GM18505 (cell line): ENCODE measurements around the gene GRIP2.

ENCODE experiments used
- ATAC-seq: cut with Tn5 transposase; IDR thresholded peaks from one replicate; pipeline ENCODE4 v1.9.1; 2021; ENCODE audit not compliant: unreplicated experiment
- POLR2A ChIP-seq: IDR thresholded peaks from 4 replicates; pipeline ENCODE4 v1.6.1; 2011; ENCODE audit warnings: borderline replicate concordance; ENCODE audit not compliant: insufficient read depth, insufficient read length; ENCODE audit errors: extremely low read depth

The GRIP2 gene

DNA sequence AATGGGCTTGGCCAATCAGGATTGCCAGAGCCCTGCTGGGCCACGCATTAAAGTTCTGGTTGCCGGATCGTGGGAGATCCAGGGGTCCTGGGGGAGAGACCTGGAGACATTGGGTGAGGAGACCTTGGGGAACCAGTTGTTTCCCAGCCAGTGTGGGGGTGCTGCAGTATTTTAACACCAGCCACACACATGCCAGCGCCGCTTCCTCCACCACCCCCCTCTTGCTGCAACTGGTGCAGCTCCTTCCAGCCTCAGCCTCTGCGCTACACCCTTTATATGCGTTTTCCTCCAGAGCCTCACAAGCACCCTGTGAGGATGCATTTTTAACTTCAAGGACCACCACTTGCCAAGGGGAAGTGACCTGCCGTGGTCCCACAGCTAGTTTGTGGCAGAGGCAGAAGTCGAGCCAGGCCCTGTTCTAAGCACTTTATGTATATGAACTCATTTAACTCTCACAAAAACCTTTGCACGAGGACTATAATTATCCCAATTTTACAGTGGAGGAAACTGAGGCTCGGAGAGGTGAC, 29.4 kb upstream of the GRIP2 start:
- no peak for ATAC-seq

DNA sequence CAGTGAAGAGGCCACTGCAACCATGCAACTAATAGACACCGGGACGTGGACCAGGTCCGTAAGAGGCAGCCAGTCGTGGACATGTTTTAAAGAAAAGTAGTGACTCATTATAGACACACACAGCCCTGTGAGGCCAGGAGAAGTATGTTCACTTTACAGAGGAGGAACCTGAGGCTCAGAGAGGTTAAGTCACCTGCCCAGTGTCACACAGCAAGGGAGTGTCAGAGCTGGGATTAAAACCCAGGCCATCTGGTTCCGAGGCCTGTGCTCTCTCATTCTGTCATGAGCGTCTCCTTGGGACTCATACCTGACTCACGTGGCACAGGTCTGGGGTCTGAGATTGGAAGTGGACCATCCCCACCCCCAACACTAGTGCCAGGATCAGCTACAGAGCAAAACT, 28.1 kb upstream of the GRIP2 start:
- no peak for TF ChIP-seq POLR2A
- ATAC-seq: no peak

More for the DNA sequence above, 29.4 kb upstream of the GRIP2 start:
- TF ChIP-seq POLR2A: no peak

DNA sequence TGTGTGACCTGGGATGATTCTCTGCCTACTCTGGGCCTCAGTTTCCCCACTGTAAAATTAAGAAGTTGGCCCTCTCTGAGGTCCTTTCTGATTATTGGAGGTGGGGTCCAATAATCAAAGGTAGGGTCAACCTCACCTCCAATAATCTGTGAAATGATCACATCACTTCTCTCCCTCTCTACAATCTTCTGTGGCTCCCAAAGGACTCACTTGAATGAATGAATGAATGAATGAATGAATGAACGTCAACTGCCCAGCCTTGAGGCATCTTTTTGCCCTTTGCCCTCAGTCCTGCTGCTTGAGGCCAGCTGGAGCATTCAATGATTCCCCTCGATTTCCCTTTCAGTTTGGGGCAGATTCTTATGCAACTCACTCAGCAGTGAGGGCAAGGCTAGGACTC, 26.7 kb upstream of the GRIP2 start:
- no peak for ATAC-seq
- no peak for TF ChIP-seq POLR2A

DNA sequence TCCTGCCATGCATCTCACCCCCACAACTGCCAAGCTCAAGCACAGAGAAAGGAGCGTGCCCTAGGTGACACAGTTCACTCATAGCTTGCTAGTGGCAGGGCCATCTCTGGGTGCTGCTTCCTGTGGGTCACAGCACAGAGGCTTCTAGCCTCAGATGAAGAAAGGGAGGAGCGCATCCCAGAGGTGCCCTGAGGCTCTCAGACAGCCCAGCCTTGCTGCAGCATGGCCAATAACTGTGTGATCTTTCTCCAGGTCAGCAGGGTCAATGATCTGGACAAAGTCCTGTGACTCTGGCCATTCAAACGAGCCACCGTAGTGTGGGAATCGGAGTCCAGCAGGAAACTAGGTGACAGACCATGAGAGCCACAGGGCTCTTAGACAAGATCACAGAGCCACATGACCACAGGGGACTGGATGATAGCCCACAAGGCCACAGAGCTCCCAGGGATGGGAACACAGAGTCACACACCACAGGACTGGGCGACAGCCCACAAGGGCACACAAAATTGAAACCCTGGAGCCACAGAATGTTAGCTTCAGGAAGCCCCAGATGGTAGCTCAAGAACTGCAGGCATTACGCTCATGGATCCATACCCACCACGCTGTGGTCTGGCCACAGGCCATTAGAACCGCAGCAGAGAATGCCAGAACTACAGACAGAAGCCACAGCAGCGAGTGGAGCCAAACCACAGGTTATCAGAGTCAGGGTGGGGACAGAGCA, 25.9 kb upstream of the GRIP2 start:
- TF ChIP-seq POLR2A: no peak
- no peak for ATAC-seq

DNA sequence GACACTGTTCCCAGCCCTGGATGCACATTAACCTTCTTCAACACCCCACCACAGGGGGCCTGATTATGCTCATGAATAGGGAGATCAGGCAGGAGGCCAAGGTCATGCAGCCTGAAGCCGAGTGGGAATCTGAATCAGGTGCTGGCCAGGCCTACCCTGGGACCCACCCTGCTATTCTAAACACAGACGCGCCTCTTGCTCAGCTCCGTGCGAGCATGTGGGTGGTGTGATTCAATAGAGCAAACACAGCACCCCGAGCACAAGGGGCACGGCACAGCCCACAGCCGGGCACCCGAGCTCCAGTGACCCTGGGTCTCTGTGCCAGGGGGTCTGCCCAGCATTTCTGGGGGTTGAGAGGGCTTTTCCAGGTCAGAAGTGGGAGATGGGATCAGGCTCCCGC, 24.6 kb upstream of the GRIP2 start:
- ATAC-seq: no peak
- no peak for TF ChIP-seq POLR2A

DNA sequence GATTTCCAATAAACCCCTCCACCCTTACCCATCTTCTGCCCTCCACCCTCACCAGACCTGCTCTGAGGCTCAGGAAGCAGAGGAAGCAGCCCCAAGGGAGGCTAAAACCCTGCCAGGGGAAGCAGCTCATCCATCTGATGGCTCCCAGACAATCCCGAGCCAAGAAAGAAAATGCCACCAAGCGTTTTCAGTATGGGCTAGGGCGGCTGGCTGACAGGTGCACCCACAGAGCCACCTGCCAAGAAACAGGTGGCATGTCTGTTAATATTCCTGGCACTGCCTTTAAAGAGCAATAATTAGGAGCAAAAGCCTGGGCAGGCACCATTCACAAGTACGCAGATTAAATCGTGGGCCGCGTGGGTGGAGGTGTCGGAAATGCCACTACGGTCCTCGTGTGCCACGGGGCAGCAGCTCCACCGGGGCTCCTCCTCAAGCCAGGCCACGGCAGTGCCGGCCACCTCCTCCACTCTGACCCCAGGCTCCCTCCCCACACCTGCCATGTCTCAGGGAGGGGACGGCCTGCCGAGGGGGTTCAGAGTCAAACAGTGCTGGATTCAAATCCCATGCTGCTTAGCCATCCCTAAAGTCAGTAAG, 23.9 kb upstream of the GRIP2 start:
- no peak for ATAC-seq
- no peak for TF ChIP-seq POLR2A

DNA sequence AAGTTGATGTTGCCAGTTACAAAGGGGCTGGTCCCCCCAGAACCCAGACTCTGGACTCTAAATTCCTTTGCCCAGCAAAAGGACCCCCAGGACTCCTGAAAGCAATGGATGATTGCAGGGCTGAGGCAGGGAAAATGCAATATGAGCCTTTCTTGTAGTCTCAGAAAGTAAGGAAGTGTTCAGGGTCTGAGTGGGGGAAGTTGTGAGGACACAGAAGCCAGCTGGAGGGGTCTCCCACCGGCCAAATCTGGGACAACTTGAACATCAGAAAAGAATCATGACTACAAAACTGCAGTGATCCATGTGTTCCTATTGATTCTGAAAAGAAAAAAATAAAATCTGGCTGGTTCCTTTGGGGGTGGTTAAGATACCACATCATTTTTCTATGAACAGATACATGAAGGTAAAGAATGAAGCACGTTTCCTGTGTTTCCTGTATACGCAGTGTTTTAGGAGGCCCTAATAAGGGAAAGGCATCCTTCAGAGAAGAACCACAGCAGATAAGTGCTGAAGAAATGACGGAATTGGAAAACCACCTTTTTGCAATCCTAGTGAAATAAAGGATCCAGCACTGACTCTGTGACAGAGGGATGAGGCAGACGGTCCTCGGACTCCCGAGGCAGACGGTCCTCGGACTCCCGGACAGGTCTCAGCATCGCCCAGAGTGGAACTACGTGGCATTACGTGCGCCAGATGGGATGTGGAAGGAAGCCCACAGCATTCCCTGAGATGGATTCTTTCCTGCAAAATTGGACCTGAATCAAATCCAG, 22.2 kb upstream of the GRIP2 start:
- TF ChIP-seq POLR2A: no peak

DNA sequence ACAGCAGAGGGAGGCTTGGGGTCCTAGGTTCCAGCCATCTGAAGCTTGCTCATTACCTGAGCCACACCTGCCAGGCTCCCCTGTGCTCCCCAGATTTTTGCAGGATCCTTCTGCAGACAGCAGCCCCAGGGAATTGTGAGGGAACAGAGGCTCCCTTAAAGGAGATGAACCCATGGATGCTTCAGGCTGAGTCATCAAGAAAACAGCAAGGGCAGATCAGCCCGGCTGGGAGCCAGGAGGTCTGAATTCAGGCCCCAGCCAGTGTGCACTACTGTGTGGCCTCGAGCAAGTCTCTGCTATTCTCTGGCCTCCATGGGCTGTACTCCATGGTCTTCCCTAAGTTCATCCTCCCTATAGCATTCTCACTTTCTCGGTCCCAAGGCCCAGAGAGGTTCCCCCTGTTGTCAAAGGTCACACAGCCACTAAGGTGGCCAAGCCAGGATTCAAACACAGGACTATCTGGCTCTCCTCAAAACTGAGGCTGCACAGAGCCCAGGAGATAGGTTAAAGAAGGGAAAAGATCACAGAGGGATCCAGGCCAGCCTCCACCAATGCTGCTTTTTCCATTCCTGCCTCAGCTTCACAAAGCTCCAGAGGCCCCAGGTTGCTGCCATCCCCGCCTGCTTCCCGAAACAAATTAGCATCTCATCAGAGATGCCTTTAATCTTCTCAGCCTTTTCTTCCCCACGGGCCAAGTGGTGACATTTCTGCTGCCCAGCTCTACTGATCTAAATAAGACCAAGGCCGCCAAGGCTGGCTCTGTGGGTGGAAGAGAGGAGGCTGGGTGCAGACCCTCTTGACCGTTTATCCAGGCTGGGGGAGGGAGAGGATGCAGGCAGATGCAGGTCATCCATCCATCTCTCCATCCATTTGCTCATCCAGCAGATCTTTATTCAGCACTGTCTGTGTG, 21.2 kb upstream of the GRIP2 start:
- no peak for TF ChIP-seq POLR2A
- no peak for ATAC-seq

More for the DNA sequence above, 22.2 kb upstream of the GRIP2 start:
- ATAC-seq: no peak

DNA sequence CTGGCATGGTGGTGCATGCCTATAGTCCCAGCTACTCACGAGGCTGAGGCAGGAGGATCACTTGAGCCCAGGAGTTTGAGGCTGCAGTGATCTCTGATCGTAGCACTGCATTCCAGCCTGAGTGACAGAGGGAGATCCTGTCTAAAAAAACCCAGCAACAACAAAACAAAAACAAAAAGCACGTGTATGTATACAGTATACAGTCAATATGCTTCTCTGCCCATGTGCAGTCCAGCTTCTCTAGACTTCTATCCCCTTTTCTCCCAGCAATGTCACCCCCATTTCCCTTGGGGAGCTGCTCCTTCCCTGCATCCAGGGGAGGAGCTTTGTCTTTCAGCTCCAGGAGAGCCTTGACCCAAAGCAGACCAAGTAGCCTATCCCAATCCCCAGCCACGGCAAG, 20.0 kb upstream of the GRIP2 start:
- no peak for ATAC-seq
- TF ChIP-seq POLR2A: no peak

DNA sequence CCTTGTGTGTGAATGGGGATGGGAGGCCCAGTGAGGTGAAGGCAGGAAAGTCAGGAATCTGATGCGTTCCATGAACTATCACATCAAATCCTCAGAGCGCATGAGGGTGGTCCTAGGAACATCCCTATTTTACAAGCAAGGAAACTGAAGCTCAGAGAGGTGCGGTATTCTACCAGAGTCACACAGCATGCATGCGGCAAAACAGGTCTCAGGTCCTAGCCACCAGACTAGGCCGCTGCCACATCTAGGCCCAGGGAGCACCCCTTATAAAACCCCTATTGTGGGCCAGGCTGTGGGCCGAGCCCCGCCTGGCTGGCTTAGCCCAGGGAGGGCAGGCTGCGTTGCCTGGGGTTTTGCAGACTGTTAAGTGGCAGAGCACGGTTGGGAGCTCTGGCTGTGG, 17.9 kb upstream of the GRIP2 start:
- no peak for TF ChIP-seq POLR2A
- ATAC-seq: no peak

DNA sequence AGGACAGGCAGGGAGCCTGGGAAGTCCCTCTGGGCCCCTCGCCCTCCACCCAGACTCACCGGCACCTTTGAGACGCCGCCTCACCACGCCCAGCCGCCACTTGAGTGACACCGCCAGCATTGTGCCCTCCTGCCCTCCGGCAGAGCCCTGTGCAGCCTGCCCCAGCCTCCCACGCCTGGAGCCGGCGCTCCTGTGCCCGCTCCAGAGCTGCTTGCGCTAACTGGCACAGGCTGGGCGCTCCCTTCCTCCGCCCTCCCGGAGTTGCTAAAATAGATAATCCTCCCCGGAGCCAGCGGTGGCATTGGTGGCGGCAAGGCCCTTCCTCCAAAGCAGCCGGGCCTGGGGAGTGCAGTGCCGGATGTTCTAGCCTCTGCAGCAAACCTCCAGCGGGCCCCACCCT, 15.7 kb upstream of the GRIP2 start:
- TF ChIP-seq POLR2A: no peak
- no peak for ATAC-seq

DNA sequence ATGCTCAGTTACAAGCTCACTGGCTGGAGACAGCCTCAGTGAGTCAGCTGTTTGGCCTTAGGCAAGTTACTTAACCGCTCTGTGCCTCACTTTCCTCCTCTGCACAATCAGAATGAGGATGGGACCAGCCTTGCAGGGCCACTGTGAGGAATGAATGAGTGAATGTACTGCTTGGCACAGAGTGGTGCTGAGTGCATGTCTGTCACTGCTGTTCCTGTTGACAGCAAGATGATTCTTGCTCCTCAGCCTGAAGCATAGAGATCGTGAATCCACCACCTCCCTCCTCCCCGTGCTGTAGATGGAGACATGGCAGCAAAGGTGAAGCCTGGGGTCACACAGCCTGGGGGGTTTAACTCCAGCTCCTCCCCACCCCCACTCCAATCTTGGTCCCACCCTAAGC, 14.6 kb upstream of the GRIP2 start:
- no peak for ATAC-seq
- TF ChIP-seq POLR2A: no peak

DNA sequence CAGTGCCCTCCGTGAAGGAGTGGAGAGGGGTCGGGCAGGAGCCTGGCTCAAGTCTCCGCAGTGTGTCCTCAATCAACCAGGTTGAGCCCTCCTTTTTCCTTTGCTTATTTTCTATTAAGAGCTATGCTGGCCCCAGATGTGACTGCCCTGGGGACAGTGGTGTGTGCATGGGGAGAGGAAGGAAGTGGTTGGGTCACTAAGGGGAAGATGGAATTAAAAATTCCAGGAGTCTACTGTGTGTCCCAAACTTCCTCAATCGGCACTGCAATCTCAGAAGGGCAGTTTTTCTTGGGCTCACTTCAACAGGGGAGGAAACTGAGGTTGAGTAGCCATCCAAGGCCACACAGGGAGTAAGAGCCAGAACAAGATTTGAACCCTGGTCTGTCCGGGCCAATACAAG, 13.7 kb upstream of the GRIP2 start:
- ATAC-seq: no peak
- no peak for TF ChIP-seq POLR2A
